A673 (cell line): ENCODE data around the gene ACY1.

Source experiments
- CTCF ChIP-seq: fragments of 300-800, 200-600 bp; sonication (generic); conservative IDR thresholded peaks from 2 replicates; pipeline ENCODE4 v1.5.1; 2017; ENCODE audit warnings: low read depth, mild to moderate bottlenecking, antibody characterized with exemption, low read length, moderate library complexity, mixed read lengths
- EZH2 ChIP-seq: fragments of 200-600 bp; sonication (generic); IDR thresholded peaks from 2 replicates; pipeline ENCODE4 v1.6.1; 2017; ENCODE audit warnings: borderline replicate concordance, low read depth, mild to moderate bottlenecking, mixed read lengths, antibody characterized with exemption, low read length; ENCODE audit not compliant: poor library complexity, severe bottlenecking

DNA sequence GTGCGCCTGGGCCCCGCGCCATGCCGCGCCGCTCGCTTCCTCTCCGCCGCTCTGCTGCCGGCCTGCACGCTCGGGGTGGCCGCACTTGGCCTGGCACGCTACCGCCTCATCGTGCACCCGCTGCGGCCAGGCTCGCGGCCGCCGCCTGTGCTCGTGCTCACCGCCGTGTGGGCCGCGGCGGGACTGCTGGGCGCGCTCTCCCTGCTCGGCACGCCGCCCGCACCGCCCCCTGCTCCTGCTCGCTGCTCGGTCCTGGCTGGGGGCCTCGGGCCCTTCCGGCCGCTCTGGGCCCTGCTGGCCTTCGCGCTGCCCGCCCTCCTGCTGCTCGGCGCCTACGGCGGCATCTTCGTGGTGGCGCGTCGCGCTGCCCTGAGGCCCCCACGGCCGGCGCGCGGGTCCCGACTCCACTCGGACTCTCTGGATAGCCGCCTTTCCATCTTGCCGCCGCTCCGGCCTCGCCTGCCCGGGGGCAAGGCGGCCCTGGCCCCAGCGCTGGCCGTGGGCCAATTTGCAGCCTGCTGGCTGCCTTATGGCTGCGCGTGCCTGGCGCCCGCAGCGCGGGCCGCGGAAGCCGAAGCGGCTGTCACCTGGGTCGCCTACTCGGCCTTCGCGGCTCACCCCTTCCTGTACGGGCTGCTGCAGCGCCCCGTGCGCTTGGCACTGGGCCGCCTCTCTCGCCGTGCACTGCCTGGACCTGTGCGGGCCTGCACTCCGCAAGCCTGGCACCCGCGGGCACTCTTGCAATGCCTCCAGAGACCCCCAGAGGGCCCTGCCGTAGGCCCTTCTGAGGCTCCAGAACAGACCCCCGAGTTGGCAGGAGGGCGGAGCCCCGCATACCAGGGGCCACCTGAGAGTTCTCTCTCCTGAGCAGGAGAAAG lies 27.2 kb upstream of the ACY1 start:
- TF ChIP-seq CTCF (peak; percentile 51), EZH2 (no peak)
